ENCODE measurements around the gene CNTROB.

The CNTROB gene

GRCh38 chr17:7893187-7893880, 38.7 kb upstream of the CNTROB start:
- DNase-seq (ENCODE audit: low read depth): no peak
- TF ChIP-seq CTCF (conservative IDR thresholded peaks at IDR 0.05; ENCODE audit: control insufficient read depth, insufficient read depth, low read depth, low read length): no peak
- H3K4me3 ChIP-seq (ENCODE audit: control insufficient read depth, low read depth, low read length): no peak overlapping the region

- TF ChIP-seq CTCF (conservative IDR thresholded peaks at IDR 0.05; ENCODE audit: control insufficient read depth, insufficient read depth, low read depth, low read length): no peak
- DNase-seq (ENCODE audit: low read depth): no peak
- H3K4me3 ChIP-seq (ENCODE audit: control insufficient read depth, low read depth, low read length): no peak overlapping the region
Measured at GRCh38 chr17:7894226-7894625, 37.8 kb upstream of the CNTROB start.

- H3K4me3 ChIP-seq (ENCODE audit: control insufficient read depth, low read depth, low read length): no peak overlapping the region
- TF ChIP-seq CTCF (conservative IDR thresholded peaks at IDR 0.05; ENCODE audit: control insufficient read depth, insufficient read depth, low read depth, low read length): no peak
- DNase-seq (ENCODE audit: low read depth): no peak
Measured at GRCh38 chr17:7894866-7895265, 37.1 kb upstream of the CNTROB start.

- no peak for TF ChIP-seq CTCF (conservative IDR thresholded peaks at IDR 0.05; ENCODE audit: control insufficient read depth, insufficient read depth, low read depth, low read length)
- DNase-seq (ENCODE audit: low read depth): no peak
- no peak overlapping the region for H3K4me3 ChIP-seq (ENCODE audit: control insufficient read depth, low read depth, low read length)
Measured at GRCh38 chr17:7897090-7897489, 34.9 kb upstream of the CNTROB start.

- DNase-seq (ENCODE audit: low read depth): peak; percentile 79
- TF ChIP-seq CTCF (conservative IDR thresholded peaks at IDR 0.05; ENCODE audit: control insufficient read depth, insufficient read depth, low read depth, low read length): peak; percentile 66
Measured at GRCh38 chr17:7897773-7898172, 34.2 kb upstream of the CNTROB start.

GRCh38 chr17:7903154-7904103, 28.6 kb upstream of the CNTROB start:
- DNase-seq (ENCODE audit: low read depth): no peak
- no peak for TF ChIP-seq CTCF (conservative IDR thresholded peaks at IDR 0.05; ENCODE audit: control insufficient read depth, insufficient read depth, low read depth, low read length)
- H3K4me3 ChIP-seq (ENCODE audit: control insufficient read depth, low read depth, low read length): no peak overlapping the region

More at GRCh38 chr17:7897773-7898172, 34.2 kb upstream of the CNTROB start:
- no peak overlapping the region for H3K4me3 ChIP-seq (ENCODE audit: control insufficient read depth, low read depth, low read length)

Data from fibroblast of mammary gland (primary cell).